HepG2 (cell line): Measurements from ENCODE around the gene ODAD4. TPM values are rescaled to one million over a fixed set of nuclear protein-coding genes. Genes with fewer than 3 reads are reported as not detected.
A peak's percentile ranks its signal among the peaks of the same experiment; 100 is the strongest.

Experiments used
- ASH2L ChIP-seq: fragments of 300-600, 200-600 bp; sonication (generic); IDR thresholded peaks from 2 replicates; pipeline ENCODE4 v1.7.0; 2017; ENCODE audit warnings: low read depth, mild to moderate bottlenecking, moderate library complexity, mixed read lengths, low read length; ENCODE audit not compliant: insufficient read length
- CREM ChIP-seq, 2 experiments: sonication (generic) in 1 of 2; formaldehyde crosslinking in 1 of 2; IDR thresholded peaks; 2 replicates each; pipeline versions ENCODE4 v1.4.0 to v1.6.1; 2016 to 2020; ENCODE audit warnings: antibody characterized with exemption in 1 of 2, mild to moderate bottlenecking in 1 of 2, missing genetic modification reagents in 1 of 2
- EED ChIP-seq: sonication (generic); formaldehyde crosslinking; IDR thresholded peaks from 2 replicates; pipeline ENCODE4 v1.5.0; 2020; ENCODE audit warnings: mild to moderate bottlenecking, missing genetic modification reagents
- ELF3 ChIP-seq: IDR thresholded peaks from 2 replicates; pipeline ENCODE4 v1.6.1; 2016; ENCODE audit warnings: missing genetic modification reagents, missing compliant biosample characterization
- ISX ChIP-seq: sonication (generic); formaldehyde crosslinking; conservative IDR thresholded peaks from 2 replicates; pipeline ENCODE4 v1.5.0; 2020; ENCODE audit warnings: missing genetic modification reagents
- KDM2A ChIP-seq: sonication (generic); formaldehyde crosslinking; IDR thresholded peaks from 2 replicates; pipeline ENCODE4 v1.4.0; 2020; ENCODE audit warnings: low read depth, missing genetic modification reagents, borderline replicate concordance
- KLF13 ChIP-seq: sonication (generic); formaldehyde crosslinking; IDR thresholded peaks from 2 replicates; pipeline ENCODE4 v1.4.0; 2020; ENCODE audit warnings: mild to moderate bottlenecking, missing genetic modification reagents
- NFIB ChIP-seq: sonication (generic); formaldehyde crosslinking; IDR thresholded peaks from 2 replicates; pipeline ENCODE4 v1.9.0; 2021; ENCODE audit warnings: missing genetic modification reagents, mild to moderate bottlenecking, borderline replicate concordance
- NFYB ChIP-seq: sonication (generic); formaldehyde crosslinking; IDR thresholded peaks from 2 replicates; pipeline ENCODE4 v1.4.0; 2020; ENCODE audit warnings: missing genetic modification reagents
- PATZ1 ChIP-seq: sonication (generic); formaldehyde crosslinking; IDR thresholded peaks from 2 replicates; pipeline ENCODE4 v1.4.0; 2020; ENCODE audit warnings: missing genetic modification reagents
- PHB2 ChIP-seq: fragments of 450-650 bp; IDR thresholded peaks from 2 replicates; pipeline ENCODE4 v1.6.1; 2018; ENCODE audit not compliant: partially characterized antibody
- PHF8 ChIP-seq: sonication (generic); formaldehyde crosslinking; IDR thresholded peaks from 2 replicates; pipeline ENCODE4 v1.5.0; 2020; ENCODE audit warnings: missing genetic modification reagents
- WIZ ChIP-seq: sonication (generic); formaldehyde crosslinking; IDR thresholded peaks from 2 replicates; pipeline ENCODE4 v1.5.1; 2020; ENCODE audit warnings: mild to moderate bottlenecking, missing genetic modification reagents
- ZFP1 ChIP-seq: IDR thresholded peaks from 2 replicates; pipeline ENCODE4 v1.6.1; 2016
- ZNF253 ChIP-seq: sonication (generic); formaldehyde crosslinking; IDR thresholded peaks from 2 replicates; pipeline ENCODE4 v1.8.0; 2022; ENCODE audit warnings: mild to moderate bottlenecking, missing genetic modification reagents, borderline replicate concordance
- ZNF34 ChIP-seq: sonication (generic); formaldehyde crosslinking; IDR thresholded peaks from 2 replicates; pipeline ENCODE4 v1.4.0; 2020; ENCODE audit warnings: mild to moderate bottlenecking, missing genetic modification reagents, borderline replicate concordance
- ZNF546 ChIP-seq: sonication (generic); formaldehyde crosslinking; conservative IDR thresholded peaks from 2 replicates; pipeline ENCODE4 v1.8.1; 2023; ENCODE audit warnings: mild to moderate bottlenecking, missing genetic modification reagents
- ZNF597 ChIP-seq: sonication (generic); formaldehyde crosslinking; IDR thresholded peaks from 2 replicates; pipeline ENCODE4 v1.5.0; 2020; ENCODE audit warnings: missing genetic modification reagents
- ZNF687 ChIP-seq: sonication (generic); formaldehyde crosslinking; IDR thresholded peaks from 2 replicates; pipeline ENCODE4 v1.5.1; 2020; ENCODE audit warnings: mild to moderate bottlenecking, missing genetic modification reagents, moderate library complexity
- ZNF737 ChIP-seq: sonication (generic); formaldehyde crosslinking; IDR thresholded peaks from 2 replicates; pipeline ENCODE4 v1.5.0; 2020; ENCODE audit warnings: missing genetic modification reagents, mild to moderate bottlenecking, borderline replicate concordance
- polyA plus RNA-seq, 8 experiments: library from polyadenylated mRNA; depleted of rRNA in 3 of 8; stranded (reverse) in 7 of 8; unstranded in 1 of 8; fragments of >200 nt; fragmentation: Illumina TruSeq in 4 of 8; extraction: Trizol in 4 of 8; gene quantifications; 2 replicates each; pipeline versions ENCODE4 v1.2.1 to v1.2.3, GENCODE V29; 2011 to 2016; ENCODE audit warnings: low read depth in 4 of 8, missing spikeins in 1 of 8, mixed read lengths in 1 of 8; ENCODE audit not compliant: insufficient read depth in 1 of 8
- total RNA-seq, 5 experiments: library from RNA; depleted of rRNA; stranded (reverse); fragments of >200 nt; fragmentation: Illumina TruSeq; extraction: Trizol; gene quantifications; 2 replicates each; pipeline ENCODE4 v1.2.3, GENCODE V29; 2016; ENCODE audit warnings: low read depth in 1 of 5
- TF ChIP-seq, protein P1 (sequence below): sonication (generic); formaldehyde crosslinking; IDR thresholded peaks from 2 replicates; pipeline ENCODE4 v1.4.0; 2020; ENCODE audit warnings: missing genetic modification reagents, borderline replicate concordance

Gene ODAD4
- total and polyA plus RNA-seq, 2 of the 13 experiments (the other 11 are each of a cell fraction or from before 2014, with no cell fraction given): 0.48 to 0.53 TPM

- TF ChIP-seq, protein P1, sequence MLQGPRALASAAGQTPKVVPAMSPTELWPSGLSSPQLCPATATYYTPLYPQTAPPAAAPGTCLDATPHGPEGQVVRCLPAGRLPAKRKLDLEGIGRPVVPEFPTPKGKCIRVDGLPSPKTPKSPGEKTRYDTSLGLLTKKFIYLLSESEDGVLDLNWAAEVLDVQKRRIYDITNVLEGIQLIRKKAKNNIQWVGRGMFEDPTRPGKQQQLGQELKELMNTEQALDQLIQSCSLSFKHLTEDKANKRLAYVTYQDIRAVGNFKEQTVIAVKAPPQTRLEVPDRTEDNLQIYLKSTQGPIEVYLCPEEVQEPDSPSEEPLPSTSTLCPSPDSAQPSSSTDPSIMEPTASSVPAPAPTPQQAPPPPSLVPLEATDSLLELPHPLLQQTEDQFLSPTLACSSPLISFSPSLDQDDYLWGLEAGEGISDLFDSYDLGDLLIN: no peak
- TF ChIP-seq ZNF34 (CRISPR knock-in tag): no peak
- TF ChIP-seq ELF3 (CRISPR knock-in tag): 0 out of 2 replicates have a peak, but pooled peaks have one; percentile 15
- 0 out of 2 replicates have a peak, but pooled peaks have one; percentile 43 for TF ChIP-seq EED (CRISPR knock-in tag)
- no peak for TF ChIP-seq ASH2L
- TF ChIP-seq ZNF687 (CRISPR knock-in tag): no peak
- TF ChIP-seq ZFP1 (CRISPR knock-in tag): peak; percentile 10; the same call in 1 of the 2 replicates
- TF ChIP-seq ZNF597 (CRISPR knock-in tag): no peak
- TF ChIP-seq CREM (IDR thresholded peaks at IDR 0.05): no peak
- no peak for TF ChIP-seq CREM (CRISPR knock-in tag; IDR thresholded peaks at IDR 0.05)
- TF ChIP-seq WIZ (CRISPR knock-in tag): no peak
- peak; percentile 26; the same call in 1 of the 2 replicates for TF ChIP-seq ZNF546 (CRISPR knock-in tag)
- 0 out of 2 replicates have a peak, but pooled peaks have one; percentile 26 for TF ChIP-seq ZNF737 (CRISPR knock-in tag)
- TF ChIP-seq NFIB (CRISPR knock-in tag): 0 out of 2 replicates have a peak, but pooled peaks have one; percentile 50
- TF ChIP-seq ISX (CRISPR knock-in tag): no peak
- no peak for TF ChIP-seq NFYB
- TF ChIP-seq KDM2A (CRISPR knock-in tag): peak; percentile 35
- no peak for TF ChIP-seq PHF8 (CRISPR knock-in tag)
- TF ChIP-seq ZNF253 (CRISPR knock-in tag): no peak
- TF ChIP-seq PHB2: no peak
- no peak for TF ChIP-seq KLF13
- peak; percentile 65 for TF ChIP-seq PATZ1 (CRISPR knock-in tag)
Observed at GRCh38 chr17:41965694-41966462, 35.5 kb downstream of the ODAD4 start (continued).
